SKM-1 treated with dmso at 0.1 percent for 144 hours (cell line): Measurements from ENCODE around the gene EMX2.

Source experiments
- DNase-seq: peaks from one replicate; lab custom pipeline; 2025; ENCODE audit not compliant: unreplicated experiment; lab: John Stamatoyannopoulos, UW

The EMX2 gene

DNA sequence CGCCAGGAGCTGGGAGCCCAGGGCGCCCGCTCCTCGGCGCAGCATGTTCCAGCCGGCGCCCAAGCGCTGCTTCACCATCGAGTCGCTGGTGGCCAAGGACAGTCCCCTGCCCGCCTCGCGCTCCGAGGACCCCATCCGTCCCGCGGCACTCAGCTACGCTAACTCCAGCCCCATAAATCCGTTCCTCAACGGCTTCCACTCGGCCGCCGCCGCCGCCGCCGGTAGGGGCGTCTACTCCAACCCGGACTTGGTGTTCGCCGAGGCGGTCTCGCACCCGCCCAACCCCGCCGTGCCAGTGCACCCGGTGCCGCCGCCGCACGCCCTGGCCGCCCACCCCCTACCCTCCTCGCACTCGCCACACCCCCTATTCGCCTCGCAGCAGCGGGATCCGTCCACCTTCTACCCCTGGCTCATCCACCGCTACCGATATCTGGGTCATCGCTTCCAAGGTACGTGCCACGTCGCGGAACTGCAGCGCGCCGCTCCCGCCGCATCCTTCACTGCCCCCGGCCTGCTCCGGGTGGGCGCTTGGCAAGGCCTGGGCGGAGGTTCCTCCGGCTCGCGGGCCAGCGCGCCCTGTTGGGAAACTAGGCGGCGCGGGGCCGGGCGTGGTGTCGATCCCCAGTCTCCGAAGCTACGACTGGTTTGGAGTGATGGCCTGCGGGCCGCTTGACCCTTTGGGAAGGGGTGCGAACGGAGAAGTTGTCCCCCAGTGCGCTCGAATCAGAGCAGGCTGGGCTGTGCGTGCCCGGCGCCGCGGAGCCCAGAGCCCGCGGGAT lies 868 bp downstream of the EMX2 start:
- DNase-seq, result no peak

DNA sequence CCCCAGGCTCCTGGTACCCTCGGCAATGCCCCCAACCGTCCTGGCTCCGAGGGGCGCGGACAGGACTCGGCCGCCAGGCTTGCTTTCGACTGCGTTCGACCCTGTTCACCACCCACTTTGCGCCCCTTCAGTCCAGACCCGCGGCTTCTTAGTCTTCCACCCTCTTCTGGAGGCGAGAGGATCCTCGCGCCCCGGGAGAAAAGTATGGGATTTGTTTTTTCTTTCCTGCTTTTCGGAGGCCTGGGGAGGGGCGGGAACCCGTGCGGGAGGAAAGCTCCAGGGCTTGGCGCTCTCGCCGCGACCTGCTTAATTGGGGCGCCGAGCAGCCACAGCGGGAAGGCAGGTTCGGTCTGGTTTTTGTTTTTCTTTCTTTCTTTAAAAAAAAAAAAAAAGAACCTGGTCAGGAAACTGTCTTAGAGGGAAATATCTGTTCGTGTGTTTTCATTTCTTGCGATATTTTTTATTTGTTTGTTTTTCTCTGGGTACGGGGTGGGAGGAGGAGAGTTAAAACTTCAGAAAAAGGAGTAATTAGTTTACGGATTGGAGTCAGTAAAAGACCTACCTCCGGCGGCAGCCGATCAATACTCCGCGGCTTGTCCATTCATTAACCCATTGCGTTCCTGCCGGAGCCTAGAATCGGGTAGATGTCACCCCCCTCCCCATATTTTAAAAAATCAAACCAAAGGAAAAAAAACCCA lies 1.6 kb downstream of the EMX2 start:
- DNase-seq, result no peak

DNA sequence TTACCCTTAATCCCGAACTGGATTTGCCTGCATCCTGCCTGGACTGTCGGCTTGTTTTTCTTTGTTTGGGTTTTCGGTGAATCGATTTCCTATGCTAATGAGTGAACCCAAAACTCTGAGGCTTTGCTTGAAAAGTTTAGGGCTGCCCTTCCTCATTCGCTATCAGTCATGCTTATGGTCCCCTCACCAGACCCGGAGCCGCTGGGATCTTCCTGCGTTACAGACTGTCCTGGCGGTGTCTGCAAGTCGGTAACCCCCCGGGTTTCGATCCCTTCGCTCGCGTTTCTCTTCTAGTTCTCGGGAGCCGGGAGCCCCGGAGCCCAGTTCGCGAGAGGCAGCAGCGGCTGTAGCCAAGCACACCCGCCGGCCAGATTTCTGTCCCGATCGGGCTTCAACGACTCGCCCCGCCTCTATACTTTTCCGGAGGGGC lies 2.2 kb downstream of the EMX2 start:
- DNase-seq, result no peak

DNA sequence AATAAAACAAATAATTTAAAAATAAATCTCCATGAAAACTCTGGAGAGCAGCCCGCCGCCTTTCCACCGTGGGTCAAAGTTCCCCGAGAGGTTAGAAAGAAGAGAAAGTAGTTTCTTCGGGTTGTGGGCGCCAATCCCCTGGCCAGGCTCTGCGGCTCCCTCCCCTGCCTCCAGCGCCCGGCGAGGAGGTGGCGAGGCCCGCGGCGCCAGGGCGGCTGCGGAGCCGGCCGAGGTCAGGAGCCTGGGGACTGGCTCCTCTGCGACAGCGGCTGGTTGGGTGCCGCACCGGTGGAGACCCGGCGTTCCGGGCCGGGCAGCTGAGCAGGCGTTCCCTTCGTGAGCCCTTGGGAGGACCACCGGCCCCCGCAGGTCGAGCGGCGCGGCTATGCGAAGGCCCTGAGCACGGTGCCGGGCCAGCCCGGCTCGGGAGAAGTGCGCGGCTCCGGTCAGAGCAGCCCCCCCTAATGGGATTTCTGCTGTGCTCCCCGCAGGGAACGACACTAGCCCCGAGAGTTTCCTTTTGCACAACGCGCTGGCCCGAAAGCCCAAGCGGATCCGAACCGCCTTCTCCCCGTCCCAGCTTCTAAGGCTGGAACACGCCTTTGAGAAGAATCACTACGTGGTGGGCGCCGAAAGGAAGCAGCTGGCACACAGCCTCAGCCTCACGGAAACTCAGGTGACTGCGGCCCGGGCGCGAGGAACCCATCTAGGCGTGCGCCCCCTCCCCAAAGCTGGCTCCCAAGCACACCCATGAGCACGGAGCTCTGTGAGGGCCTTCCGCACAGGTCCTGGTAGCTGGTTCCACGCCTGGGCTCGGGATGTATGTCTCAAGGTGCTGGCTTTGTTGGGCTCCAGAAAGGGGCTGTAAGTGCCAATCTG lies 2.8 kb downstream of the EMX2 start:
- DNase-seq, result no peak

DNA sequence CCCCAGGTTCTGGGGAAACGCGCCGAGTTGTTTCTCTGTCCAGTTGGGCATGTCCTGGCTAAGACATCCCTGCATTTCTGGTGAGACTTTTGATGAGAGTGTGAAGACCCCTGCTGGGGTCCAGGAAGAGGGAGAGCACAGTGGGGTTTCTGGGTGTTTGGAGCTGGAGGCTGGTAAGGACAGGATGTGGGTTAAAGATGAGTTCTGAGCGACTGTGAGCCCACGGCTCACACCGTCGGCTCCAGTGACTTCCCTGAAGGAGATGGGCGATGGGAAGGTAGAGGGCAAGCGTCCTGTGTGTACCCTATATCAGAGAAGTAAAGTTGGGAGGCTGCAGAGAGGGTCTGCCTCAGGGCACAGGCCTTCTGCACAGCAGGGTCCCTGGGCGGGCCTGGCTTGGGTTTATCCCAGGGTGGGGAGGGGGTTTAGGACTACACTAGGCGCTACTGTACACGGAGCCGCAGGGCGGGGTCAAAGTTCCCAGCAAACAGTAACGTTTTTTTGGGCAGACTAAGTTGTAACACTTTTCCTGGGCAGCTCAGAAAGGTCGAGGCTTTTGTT lies 3.6 kb downstream of the EMX2 start:
- DNase-seq, result no peak

DNA sequence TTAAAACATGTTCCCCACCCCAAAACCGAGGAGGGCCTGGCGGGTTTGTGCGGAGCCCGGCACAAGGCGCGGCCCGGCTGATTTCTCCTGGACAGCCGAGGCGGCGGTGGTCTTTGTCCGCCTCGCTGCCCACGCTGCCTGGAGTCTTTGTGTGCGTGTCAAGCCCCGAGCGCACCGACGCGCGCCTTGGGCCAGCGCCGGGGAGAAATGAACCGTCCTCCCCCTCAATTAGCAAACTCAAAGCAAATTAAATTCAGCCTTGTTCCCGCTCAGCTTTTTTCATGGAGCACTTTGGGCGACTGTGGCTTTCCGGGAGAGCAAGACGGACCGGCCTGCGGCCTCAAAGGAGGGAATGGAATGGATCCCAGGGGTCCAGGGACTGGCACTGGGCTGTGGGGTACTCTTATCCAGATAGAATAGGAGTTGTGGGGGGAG lies 4.1 kb downstream of the EMX2 start:
- no peak for DNase-seq

DNA sequence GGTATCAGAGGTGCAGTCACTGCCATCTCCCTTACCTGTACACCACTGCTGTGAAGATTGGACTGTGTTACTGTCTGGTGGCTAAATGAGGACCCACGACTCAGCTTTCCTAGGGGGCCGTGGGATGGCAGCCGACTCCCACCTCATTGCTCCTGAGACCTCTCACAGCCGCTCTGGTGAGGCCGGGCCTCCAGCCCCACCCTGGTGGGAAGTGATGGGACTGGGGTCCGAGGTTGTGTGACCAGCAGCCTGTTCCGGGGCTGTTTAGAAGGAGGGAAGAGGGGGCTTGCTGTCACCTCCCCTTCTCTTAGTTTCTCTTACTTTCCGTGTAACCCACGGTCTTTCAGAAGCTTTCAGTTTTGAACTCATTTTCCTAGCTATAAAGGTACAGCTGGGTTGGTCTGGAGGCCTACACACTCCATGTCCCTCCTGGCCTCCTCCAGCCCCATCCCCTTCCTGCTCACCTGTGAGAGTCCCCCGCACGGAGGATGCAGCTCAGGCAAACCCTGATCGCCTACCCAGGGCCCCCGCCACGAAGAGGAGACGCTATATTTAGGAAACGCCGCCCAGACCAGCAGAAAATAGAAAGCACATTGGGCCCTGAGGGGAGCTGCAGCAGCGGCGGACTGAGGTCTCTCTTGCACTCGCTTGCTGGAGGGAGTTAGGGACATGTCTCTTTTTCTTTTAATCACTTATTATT lies 4.6 kb downstream of the EMX2 start:
- DNase-seq, result no peak

DNA sequence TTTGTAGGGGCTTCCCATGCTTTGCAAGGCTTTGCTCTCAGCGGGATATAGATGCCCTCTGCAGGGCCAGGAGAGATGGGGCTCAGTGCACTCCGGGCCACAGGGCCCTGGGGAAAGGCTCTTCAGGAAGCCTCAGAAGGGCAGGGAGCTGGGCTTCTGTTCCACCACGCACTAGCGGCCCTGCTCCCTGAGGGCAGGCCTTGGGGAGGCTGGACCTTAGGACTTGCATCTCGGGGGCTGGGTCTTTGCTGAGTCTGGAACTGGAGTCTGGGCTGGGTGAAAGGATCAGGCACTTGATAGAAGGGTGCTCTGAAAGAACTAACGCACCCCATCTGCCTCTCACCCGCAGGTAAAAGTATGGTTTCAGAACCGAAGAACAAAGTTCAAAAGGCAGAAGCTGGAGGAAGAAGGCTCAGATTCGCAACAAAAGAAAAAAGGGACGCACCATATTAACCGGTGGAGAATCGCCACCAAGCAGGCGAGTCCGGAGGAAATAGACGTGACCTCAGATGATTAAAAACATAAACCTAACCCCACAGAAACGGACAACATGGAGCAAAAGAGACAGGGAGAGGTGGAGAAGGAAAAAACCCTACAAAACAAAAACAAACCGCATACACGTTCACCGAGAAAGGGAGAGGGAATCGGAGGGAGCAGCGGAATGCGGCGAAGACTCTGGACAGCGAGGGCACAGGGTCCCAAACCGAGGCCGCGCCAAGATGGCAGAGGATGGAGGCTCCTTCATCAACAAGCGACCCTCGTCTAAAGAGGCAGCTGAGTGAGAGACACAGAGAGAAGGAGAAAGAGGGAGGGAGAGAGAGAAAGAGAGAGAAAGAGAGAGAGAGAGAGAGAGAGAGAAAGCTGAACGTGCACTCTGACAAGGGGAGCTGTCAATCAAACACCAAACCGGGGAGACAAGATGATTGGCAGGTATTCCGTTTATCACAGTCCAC lies 5.4 kb downstream of the EMX2 start:
- no peak for DNase-seq

DNA sequence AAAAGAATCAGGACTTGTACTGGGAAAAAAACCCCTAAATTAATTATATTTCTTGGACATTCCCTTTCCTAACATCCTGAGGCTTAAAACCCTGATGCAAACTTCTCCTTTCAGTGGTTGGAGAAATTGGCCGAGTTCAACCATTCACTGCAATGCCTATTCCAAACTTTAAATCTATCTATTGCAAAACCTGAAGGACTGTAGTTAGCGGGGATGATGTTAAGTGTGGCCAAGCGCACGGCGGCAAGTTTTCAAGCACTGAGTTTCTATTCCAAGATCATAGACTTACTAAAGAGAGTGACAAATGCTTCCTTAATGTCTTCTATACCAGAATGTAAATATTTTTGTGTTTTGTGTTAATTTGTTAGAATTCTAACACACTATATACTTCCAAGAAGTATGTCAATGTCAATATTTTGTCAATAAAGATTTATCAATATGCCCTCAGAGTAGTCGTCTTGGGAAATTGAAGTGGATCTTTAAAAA lies 6.6 kb downstream of the EMX2 start:
- DNase-seq, result no peak

DNA sequence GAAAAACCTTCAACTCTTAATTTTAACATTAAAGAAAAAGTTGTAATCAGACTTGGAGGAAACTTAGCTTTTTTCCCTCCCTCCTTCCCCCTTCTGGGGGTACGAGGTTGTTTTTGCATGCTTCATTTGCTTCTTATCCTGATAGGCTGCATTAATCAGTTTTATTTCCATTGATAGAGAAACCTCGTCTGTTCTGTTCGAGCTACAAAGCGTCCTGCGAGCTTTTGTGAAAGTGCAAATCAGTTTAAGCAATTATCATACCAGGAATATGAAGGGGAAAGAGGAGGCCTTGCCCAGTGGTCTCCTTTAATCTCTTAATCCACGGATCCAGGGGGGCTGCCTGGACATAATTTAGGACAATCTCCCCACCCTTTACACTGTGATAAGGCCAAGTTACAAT lies 7.5 kb downstream of the EMX2 start:
- DNase-seq, result no peak

DNA sequence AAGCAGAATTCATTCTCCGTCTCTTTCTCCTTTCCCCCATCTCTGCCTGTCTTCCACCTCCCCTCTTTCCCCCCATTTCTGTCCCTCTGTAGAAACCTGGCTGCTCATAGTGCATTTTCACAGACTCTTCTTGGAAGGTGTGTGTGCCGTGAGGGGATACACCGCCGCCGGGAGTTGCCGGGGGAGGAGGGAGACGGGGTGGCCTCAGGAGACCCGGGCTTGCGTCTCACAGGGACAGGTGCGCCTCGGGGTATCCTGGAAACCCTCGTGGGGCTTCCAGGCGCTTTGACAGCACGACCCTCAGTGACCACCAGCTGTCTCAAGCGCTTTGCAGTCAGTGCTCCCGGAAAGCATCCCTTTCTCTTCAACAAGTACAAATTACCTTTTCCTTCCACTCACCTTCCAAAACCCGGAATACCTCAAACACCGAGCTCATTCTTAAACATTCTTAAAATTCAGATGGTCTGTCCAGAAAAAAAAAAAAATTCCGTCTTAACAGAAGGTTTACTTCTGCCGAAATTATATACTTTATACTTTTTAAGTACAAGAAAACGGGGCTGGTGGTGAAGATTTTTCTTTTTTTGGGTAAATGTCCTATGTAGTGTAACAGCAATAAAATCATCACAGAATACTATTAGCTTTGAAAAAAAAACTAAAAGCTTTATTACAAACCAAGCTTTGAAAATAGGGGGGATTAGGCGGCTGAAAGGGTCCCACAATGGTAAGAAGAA lies 8.2 kb downstream of the EMX2 start:
- DNase-seq, result no peak

DNA sequence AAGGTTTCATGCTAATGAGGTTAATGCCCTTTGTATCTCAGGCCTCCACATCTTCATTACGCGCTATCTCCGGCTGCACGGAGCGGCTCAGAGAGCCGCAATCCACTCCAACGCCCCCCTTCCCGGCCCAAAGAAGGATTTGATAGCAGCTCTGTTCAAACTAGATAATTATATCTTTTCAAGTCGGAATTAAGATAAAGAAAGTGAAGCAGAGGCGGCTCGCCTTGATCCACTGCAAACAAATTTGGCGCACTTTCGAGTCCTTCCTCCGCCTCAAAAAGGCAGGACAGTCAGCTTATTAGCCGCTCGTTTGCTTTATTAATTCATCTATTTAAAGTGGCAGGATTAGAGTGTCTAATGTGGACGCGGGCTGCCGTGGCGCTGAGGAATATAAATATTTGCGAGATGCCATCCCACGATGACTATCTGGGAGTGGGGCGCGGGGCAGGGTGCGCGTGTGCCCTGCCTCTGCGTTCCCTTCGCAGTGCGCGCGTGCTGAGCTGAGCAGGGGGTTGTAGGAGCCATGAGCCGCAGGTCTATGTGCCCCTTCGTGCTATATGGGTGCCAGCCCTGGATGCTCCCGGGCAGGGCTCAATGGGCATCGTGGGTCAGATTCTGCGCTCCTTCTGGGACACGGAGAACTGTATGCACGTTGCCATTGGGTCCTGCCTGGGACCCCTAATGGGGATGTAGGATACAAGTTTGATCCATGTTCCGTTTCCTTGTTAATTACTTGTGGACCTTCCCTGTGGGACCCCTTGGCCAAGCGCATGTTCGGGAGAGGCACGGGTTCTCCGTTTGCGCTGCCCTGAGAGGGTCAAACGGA lies 9.0 kb downstream of the EMX2 start:
- DNase-seq, result no peak

DNA sequence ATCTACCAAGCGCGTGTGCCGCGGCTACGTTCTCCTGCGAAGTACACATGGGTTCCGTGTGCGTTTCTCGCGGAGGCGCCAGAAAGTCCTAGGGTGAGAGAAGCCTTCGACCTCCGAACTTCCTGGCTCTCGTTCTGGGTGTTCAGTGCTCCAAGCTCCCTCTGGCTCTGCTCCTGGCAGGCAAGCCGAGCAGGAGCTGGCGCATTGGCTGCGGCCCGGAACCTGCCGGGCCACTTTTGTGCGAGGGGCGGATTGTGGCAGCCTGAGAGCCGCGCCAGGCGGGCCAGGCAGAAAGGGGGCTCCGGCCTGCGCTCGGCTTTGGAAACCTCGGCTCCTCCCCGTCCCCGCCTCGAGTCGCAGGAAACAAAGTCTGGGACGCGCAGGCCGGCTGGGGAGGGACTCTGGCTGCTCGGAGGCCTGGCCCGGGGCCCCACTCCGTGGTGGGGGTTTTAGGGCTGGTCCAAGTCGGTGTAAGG lies 9.6 kb downstream of the EMX2 start:
- no peak for DNase-seq

DNA sequence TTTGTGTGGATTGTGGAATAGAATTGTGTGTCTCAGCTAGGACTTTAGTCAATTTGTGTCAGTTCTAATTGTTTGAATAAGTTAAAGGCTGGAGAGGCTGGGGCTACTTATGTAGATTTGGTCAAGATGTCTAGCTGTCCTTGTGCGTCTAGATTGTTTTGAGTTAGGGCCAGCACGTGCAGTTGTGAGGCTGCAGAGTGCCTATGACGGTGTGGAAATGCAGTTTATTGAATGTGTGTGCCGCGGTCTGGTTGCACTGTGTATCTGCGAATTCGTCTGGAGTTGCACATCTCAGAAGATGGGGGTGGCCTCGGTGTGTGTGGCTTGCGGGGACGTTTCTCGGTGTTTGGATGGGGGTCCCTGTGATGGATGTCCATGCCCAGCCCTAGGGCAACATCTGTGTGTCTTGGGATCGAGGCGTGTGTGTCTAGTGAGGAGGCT lies 10.2 kb downstream of the EMX2 start:
- DNase-seq, result no peak

DNA sequence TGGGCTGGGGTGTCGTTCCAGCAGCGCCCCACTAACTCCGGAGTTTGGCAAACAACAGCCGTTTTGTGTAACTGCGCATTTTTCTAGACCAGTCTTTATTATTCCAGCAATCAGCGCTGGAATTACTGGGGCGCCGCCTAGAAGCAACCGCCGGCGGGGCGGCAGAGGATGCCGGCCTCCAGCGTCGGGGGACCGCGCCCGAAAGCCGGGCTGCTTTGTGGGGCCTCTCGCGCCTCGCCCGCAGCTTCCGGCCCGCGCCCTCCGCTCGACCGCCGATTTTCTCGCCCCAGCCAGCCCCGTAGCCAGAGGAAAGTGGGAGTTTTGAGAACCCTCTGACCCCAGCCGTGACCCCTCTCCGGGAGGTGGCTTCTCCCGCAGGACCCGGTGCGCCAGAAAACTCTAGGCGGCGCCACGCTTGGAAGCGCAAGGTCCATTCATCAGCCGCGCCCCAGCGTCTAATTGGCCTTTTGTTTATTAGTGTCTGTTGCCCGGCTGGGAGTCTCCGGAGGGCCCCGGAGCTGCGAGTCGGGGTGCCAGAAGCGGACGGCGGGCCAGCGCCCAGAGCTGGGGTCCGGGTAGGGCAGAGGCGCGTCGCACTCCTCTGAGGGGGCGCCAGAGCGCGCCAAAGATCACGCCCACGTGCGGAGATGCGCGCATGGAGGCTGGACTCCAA lies 10.7 kb downstream of the EMX2 start:
- no peak for DNase-seq

DNA sequence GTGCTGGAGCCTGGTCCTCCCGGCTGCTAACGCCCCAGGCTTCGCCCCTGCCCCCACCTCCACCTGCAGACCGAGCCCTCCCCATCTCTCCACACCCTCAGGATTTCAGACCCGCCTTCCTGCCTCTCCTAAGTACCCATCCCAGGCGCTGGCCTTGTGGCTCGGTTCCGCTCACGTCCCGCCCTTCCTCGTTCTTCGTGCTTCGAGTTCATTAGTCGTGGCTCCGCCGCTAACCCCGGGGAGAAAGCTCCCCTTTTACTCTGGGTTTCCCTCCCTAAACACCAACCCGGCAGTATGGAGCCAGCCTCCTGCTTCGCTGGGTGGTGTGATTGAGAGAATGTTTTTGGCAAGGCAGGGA lies 11.2 kb downstream of the EMX2 start:
- DNase-seq, result no peak

DNA sequence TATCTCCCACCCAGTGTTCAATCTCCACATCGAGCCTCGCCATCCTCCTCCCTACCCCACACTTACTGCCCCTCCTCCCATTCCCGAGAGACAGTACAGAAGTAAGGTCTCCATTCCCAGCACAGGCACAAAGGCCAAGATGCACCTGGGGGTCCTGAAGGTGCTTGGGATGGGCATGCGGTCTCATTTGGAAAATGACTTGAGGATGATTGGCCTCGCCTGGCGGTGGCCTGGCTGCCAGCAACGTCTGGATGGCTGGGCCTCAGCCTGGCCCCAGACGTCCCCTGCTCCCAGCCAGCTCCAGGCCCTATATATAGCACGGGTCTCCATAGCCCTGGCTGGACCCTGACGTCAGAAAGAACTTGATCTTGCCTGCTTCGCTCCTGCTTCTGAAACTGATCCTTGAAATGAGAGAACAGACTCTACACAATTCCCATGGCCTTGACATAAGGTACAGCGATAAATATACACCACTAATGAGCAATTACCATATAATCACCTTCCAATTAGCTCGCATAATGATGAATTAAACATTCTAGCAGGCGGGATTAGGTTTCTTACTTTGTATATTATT lies 11.8 kb downstream of the EMX2 start:
- no peak for DNase-seq
